Measurements from ENCODE around the gene MRPL32.

DNA sequence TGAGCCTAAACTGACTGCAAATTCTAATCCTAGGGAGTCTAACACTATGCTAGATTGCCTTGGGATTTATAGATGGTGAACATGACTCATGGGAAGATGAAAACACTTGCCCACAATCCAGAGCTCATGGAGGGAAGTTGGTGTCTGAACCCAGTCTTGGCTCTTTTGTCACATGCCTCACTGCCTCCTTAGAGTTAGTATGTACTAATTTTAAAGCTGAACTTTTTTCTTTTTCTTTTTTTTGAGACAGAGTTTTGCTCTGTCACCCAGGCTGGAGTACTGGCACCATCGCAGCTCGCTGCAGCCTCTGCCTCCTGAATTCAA, 14.4 kb downstream of the MRPL32 start:
- no peak for TF ChIP-seq ATF3 (IDR thresholded peaks at IDR 0.05)
- TF ChIP-seq EZH2phosphoT487 (IDR thresholded peaks at IDR 0.05; ENCODE audit: borderline replicate concordance): no peak
- TF ChIP-seq, protein P1, sequence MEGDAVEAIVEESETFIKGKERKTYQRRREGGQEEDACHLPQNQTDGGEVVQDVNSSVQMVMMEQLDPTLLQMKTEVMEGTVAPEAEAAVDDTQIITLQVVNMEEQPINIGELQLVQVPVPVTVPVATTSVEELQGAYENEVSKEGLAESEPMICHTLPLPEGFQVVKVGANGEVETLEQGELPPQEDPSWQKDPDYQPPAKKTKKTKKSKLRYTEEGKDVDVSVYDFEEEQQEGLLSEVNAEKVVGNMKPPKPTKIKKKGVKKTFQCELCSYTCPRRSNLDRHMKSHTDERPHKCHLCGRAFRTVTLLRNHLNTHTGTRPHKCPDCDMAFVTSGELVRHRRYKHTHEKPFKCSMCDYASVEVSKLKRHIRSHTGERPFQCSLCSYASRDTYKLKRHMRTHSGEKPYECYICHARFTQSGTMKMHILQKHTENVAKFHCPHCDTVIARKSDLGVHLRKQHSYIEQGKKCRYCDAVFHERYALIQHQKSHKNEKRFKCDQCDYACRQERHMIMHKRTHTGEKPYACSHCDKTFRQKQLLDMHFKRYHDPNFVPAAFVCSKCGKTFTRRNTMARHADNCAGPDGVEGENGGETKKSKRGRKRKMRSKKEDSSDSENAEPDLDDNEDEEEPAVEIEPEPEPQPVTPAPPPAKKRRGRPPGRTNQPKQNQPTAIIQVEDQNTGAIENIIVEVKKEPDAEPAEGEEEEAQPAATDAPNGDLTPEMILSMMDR (IDR thresholded peaks at IDR 0.05 in 2 of 3, conservative IDR thresholded peaks at IDR 0.05 in 1 of 3; ENCODE audit: borderline replicate concordance in 1 of 3, insufficient read depth in 1 of 3, low read depth in 2 of 3, low read length in 2 of 3): no peak
- TF ChIP-seq SP1 (IDR thresholded peaks at IDR 0.05; ENCODE audit: low read depth): no peak
- no peak for TF ChIP-seq ELF1 (IDR thresholded peaks at IDR 0.05; ENCODE audit: borderline replicate concordance, low read depth)
- no peak for TF ChIP-seq YY1 (IDR thresholded peaks at IDR 0.05; ENCODE audit: extremely low read depth, insufficient replicate concordance, low read depth, low read length)
- TF ChIP-seq POLR2A (IDR thresholded peaks at IDR 0.05; ENCODE audit: borderline replicate concordance, extremely low read depth, insufficient read depth, insufficient read length): no peak
- TF ChIP-seq EZH2 (IDR thresholded peaks at IDR 0.05): no peak
- TF ChIP-seq, protein P2, sequence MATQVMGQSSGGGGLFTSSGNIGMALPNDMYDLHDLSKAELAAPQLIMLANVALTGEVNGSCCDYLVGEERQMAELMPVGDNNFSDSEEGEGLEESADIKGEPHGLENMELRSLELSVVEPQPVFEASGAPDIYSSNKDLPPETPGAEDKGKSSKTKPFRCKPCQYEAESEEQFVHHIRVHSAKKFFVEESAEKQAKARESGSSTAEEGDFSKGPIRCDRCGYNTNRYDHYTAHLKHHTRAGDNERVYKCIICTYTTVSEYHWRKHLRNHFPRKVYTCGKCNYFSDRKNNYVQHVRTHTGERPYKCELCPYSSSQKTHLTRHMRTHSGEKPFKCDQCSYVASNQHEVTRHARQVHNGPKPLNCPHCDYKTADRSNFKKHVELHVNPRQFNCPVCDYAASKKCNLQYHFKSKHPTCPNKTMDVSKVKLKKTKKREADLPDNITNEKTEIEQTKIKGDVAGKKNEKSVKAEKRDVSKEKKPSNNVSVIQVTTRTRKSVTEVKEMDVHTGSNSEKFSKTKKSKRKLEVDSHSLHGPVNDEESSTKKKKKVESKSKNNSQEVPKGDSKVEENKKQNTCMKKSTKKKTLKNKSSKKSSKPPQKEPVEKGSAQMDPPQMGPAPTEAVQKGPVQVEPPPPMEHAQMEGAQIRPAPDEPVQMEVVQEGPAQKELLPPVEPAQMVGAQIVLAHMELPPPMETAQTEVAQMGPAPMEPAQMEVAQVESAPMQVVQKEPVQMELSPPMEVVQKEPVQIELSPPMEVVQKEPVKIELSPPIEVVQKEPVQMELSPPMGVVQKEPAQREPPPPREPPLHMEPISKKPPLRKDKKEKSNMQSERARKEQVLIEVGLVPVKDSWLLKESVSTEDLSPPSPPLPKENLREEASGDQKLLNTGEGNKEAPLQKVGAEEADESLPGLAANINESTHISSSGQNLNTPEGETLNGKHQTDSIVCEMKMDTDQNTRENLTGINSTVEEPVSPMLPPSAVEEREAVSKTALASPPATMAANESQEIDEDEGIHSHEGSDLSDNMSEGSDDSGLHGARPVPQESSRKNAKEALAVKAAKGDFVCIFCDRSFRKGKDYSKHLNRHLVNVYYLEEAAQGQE (IDR thresholded peaks at IDR 0.05; ENCODE audit: low read depth): no peak
- no peak for TF ChIP-seq ZNF274 (IDR thresholded peaks at IDR 0.05; ENCODE audit: low read depth, low read length)
- TF ChIP-seq JUND (IDR thresholded peaks at IDR 0.05): no peak

Data from HCT116 (cell line).